OCI-LY7 (cell line): Measurements from ENCODE around the gene TMCC1.

Experiments
- CTCF ChIP-seq: fragments of 200-600 bp; sonication (generic); conservative IDR thresholded peaks from 2 replicates; pipeline ENCODE4 v1.5.1; 2014; ENCODE audit warnings: mild to moderate bottlenecking, antibody characterized with exemption, low read length, moderate library complexity, mixed read lengths
- EZH2phosphoT487 ChIP-seq: fragments of 200-600 bp; sonication (generic); IDR thresholded peaks from 2 replicates; pipeline ENCODE4 v1.6.1; 2018; ENCODE audit warnings: low read depth, borderline replicate concordance, mild to moderate bottlenecking, mixed run types, antibody characterized with exemption, low read length, moderate library complexity, mixed read lengths

DNA sequence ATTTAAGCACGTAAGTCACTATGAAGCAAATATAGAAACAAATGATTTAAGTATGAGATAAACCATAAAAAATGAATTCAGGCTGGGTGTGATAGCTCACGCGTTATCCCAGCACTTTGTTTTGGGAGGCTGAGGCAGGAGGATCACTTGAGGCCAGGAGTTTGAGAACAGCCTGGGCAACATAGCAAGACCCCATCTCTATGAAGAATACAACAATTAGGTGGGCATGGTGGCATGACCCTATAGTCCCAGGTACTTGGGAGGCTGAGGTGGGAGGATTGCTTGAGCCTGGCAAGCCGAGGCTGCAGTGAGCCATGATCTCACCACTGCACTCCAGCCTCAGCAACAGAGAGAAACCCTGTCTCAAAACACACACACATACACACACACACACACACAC is 34.2 kb downstream of the TMCC1 start:
- TF ChIP-seq CTCF (no peak), EZH2phosphoT487 (no peak)
